HG03135 (cell line): ENCODE measurements around the gene PADI1.

Experiments used
- ATAC-seq: cut with Tn5 transposase; IDR thresholded peaks from one replicate; pipeline ENCODE4 v1.9.1; 2021; ENCODE audit warnings: mild to moderate bottlenecking, moderate library complexity; ENCODE audit not compliant: unreplicated experiment

PADI1 gene

DNA sequence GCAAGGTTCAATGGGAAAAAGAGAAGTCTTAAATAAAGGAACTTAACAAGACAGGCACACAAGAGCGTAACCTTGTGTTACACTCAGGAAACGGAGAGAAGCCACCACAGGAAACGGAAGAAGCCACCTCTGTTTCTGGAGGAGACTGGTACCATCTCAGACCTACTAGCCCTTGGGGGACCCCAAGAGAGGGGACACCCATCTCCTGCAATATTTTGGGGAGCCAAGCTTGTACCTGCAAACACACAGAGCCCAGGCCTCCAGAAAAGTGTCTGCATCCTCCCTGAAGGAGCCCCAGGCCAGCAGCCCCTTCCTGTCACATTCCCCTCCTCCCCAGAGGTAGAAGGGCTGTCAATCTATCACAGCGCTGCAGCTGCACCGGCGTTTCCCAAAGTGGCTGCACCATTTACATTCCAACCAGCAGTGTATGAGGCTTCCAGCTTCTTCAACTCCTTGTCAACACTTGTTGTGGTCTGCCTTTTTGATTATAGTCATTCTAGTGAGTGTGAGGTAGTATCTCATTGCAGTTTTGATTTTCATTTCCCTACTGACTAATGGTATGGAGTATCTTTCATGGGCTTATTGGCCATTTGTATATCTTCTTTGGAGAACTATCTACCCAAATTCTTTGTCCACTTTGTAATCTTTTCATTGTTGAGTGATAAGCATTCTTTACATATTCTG lies 23.0 kb upstream of the PADI1 start:
- no peak for ATAC-seq

DNA sequence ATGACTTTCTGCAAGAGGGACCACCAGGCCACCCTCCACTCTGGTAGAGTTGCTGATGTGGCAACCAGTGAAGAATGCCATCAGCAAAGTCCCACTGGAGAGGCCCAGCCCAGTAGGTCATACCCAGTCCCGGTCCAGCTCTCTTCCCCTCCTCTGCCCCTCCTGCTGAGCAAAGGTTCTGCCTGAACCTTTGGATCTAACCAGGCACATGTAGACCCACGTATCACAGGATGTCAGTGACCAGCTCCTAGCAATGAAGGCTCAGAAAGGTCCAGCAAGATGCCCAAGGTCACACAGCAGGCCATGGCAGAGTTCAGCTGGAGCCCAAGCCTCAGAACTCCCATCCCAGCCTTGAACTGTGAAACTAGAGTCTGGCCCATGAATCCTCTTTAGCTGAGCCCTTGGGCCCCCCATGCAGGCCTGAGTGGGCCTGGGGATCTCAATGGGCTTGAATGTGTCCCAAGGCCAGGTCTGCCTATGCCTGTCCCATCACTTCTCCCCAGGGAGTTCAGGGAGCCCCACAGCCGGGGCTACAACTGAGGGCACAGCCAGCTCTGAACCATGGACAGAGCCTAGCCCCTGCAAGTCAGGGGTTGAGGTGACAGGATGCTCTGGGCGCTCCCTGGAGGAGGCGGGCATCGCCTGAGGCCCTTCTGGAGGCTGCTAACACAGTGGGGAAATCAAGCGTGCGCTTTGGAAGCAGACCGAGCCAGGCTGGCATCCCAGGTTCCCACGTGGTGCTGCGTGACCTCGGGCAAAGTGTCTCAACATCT lies 21.4 kb upstream of the PADI1 start:
- ATAC-seq, result no peak

DNA sequence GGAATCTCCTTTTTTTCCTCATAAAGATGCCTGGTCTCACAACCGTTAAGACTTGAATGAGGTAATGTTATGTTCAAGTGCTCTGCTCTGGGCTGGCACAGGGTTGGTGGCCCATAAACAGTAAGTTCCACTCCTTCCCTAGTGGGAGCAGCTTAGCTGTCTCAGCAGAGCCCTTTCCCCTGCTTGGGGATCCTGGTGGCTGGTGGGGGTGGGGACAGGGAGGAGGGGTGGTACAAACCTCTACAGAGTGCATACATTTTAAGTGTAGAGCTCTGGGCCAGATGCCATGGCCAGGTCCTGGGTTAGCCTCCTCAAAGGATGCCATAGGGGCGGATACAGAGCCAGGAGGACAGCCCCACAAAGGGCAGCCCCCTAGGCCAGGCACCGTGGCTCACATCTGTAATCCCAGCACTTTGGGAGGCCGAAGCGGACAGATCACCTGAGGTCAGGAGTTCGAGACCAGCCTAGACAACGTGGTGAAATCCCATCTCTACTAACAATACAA lies 20.7 kb upstream of the PADI1 start:
- ATAC-seq, result no peak

DNA sequence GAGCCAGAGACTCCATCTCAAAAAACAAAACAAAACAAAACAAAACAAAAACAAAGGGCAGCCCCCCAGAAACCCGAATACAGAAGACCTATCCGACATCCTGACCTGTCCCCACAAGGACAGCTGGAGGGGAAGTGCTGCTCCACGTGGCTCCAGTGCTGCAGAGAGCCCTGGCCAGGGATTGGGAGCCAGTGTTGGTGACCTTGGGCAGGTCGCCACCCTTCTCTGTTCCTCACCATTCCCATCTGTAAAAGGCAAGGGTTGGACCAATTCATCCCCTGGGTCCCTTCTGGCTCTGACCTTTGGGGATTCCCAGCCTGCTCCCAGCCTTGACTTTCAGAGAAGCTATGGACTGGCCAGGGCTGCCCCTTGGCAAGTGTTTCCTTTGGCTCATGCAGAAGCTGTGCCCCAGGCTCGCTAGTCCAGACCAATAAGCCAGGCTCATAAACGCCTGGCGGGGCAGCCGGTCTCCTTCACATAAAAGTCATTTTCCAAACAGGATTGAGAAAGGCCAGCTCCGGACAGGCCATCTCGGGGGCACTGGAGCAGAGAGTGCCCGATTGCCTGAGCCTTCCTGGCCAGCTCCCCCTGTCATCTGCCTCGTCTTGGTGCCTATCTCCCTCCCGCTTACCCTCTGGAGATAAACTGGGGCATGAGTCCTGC lies 20.0 kb upstream of the PADI1 start:
- ATAC-seq, result no peak

DNA sequence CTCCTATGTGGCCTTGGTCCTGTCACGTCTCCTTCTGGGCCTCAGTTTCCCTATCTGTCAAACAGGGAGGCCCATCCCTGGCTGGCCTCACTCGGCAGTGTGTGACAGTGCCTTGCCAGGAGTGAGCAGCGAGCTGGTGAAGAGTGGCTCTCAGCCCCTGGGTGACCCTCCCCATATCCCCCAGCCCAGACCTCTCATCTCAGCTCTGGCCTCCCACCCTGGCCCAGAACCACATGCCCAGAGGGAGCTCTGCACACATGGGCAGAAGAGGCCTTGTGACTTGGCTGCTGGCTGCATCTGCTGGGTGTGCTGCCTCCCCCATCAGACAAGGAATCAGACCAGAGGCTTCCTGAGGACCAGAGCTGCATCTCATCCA lies 19.5 kb upstream of the PADI1 start:
- ATAC-seq, result no peak

DNA sequence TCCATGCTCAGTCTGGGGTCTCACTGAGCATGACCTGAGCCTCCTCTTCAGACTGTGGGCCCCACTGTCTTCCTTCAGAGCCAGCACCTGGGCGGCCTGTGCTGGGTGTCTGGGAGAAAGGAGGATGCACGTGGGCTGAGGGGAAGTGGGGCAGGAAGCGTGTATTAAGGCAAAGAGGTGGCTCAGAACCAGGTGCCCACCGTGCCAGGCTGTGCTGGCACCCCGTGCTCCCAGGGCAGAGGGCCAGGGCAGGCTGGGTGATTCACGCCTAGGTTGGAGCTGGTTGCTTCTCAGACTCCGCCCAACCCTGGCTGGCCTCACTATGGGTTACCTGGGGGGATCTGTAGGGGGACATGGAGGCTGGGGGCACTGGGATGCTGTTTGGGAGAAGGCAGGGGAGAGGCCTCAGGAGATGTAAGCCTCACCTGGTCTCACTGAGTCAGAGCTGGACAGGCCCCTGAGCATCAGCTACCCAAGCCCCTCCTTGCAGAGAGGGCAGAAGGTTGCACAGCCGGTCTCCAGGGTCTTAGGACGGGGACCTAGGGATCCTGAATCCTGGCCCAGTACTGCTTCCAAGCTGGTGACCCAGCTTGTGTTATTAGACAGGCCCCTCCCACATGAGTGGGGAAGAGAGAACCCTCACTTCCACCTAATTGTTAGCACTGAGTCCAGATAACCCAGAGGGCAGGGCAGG lies 18.6 kb upstream of the PADI1 start:
- no peak for ATAC-seq

DNA sequence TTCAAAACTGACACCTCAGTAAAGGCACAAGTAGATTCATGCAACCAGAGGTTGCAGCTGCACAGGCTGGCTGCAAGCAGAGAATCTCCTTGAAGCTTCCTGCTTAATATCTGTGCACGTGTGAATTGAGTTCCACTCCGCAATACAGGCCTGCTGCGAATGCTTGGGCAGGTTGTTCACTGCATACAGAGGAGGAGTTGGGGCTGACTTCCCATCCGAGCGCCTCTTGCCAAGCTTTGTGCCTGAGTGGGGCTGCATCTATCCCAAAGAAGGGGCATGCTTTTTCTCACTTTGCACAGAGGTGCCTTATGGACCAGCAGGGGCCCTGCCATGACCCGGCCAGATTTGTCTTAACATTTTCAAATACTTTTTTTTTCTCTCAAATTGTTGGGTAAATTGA lies 17.9 kb upstream of the PADI1 start:
- ATAC-seq, result no peak

DNA sequence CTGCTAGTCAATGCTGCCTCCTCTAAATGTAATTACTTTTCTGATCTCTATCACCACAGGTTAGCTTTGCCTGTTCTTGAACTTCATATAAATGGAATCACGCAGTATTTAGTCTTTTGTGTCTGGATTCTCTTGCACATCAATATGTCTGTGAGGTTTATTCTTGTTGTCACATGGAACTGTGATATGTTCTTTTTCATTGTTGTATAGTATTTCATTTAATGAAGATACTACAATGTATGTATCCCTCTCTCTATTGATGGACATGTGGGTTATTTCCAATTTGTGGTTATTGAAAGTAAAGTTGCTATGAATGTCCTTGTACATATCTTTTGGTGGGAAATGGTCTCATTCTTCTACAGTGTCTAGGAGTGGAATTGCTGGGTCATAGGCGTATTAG lies 16.7 kb upstream of the PADI1 start:
- no peak for ATAC-seq

DNA sequence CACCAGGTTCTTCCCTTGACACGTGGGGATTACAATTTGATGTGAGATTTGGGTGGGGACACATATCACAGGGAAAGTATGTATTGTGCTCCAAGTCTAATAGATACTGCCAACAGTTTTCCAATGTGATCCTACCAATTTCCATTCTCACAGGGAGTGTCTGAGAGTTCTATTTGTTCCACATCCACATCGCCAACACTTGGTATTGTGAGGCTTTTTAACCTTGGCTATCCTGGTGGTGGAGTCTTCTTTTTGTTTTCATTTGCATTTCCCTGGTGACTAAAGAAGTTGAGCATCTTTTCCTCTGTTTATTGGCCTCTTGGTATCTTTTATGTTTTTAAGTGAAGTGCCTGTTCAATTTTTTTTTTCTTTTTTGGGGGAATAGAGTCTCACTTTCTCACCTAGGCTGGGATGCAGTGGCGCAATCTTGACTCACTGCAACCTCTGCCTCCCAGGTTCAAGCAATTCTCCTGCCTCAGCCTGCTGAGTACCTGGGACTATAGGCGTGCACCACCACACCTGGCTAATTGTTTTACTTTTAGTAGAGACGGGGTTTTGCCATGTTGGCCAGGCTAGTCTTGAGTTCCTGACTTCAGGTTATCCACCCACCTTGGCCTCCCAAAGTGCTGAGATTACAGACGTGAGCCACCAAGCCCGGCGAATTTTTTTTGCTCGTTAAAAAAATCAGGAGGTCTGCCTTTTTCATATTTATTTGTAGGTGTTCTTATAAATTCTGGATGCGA lies 15.9 kb upstream of the PADI1 start:
- no peak for ATAC-seq

DNA sequence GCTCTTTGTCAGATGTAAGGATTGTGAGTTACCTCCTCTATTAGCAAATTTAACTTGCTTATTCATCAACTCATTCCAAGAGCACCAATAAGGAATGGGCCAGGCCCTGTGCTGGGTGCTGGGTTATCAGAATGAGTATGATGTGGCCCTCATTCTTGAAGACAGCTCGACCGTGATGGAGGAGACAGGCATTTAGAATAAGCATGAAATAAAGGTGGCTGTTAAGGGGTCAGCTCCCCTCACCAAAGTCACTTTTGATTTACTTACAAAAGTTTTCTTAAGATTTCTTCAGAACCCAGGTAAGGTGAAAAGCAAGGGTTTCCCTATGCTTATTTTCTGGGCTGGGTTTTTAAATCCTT lies 15.3 kb upstream of the PADI1 start:
- ATAC-seq, result no peak

DNA sequence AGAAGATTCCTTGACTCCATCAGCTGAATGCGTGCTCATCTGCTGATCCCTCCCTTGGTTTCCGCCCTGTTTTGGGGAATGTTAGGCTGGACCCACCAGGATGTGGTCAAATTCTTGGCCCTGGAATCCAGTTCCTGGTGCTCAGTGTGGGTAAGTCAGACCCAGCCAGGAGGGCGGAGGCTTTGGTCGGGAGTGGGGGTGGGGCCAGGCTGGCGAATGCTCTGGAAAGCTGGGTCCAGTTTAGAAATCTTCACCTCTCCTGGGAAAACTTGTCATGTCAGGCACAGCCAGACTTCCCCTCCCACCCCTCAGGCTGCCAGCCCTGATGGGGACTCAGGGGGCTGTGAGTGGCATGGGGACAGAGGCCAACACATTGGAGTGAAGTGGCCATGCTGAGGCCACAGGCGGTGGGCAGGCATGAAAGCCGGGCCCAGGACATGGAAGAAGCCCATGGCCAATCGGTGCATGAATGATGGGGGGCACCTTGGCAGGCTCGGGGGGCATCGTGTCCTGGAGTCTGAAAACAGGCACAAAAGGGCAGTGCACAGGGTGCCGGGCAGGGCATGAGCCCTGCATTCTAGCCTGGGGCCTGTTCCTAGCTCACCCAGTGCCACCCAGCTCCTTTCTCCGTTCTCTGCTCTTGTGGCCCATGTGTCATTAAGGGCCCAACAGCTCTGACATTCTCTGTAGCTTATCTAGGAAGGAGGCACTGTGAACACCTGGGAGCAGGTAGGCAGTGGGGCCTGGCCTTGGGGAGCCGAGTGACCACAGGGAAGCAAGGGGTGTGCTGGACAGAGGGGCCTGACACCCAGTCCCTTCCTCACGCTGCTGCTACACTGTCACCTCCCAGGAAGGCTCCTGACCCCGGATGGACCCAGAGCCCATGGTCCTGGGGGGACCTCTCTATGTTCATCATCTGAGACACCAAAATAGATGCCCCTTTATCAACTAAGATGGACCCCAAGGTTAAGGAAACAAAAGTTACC lies 14.6 kb upstream of the PADI1 start:
- ATAC-seq, result no peak

DNA sequence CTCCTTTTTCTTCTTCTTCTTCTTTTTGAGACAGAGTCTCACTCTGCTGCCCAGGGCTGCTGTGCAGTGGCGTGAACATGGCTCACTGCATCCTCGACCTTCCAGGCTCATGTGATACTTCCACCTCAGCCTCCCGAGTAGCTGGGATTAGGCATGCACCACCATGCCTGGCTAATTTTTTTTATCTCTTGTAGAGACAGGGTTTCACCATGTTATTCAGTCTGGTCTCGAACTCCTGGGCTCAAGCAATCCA lies 13.0 kb upstream of the PADI1 start:
- no peak for ATAC-seq

DNA sequence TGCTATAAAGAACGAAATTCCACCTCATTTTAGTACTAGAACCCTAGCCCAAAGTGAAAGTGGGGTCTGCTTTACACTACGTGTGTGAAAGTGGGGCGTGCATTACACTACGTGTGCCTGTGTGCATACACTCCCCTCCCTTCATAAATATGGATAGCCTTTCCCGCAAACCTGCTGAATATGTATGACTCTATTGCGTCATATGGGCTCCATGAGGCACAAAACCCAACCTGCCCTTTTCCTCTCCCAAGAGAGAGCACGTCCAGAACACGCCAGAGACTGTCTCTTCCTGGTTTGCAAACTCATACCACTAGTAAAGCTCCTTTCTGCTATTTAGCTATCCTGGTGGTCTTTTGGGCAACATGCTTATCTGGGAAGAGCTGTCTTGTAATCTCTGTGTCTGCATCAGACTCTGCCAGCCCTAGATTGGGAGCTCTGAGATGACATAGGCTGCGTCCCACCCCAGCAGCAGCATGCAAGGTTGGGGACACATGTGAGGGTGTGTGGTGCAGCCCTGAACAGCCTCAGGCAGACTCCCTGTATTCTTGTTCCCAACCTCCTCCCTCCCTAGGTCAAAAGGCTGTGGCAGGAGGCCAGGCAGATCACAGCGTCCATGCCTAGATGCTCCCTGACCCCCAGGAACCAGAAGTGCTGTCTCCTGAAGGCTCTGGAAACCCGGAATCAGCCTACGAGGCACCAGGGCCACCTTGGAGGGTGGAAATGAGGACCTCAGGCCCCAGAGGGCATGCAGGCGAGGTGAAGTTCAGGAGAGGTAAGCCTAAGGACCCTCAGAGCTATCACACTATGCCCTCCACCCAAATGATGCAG lies 12.3 kb upstream of the PADI1 start:
- no peak for ATAC-seq

DNA sequence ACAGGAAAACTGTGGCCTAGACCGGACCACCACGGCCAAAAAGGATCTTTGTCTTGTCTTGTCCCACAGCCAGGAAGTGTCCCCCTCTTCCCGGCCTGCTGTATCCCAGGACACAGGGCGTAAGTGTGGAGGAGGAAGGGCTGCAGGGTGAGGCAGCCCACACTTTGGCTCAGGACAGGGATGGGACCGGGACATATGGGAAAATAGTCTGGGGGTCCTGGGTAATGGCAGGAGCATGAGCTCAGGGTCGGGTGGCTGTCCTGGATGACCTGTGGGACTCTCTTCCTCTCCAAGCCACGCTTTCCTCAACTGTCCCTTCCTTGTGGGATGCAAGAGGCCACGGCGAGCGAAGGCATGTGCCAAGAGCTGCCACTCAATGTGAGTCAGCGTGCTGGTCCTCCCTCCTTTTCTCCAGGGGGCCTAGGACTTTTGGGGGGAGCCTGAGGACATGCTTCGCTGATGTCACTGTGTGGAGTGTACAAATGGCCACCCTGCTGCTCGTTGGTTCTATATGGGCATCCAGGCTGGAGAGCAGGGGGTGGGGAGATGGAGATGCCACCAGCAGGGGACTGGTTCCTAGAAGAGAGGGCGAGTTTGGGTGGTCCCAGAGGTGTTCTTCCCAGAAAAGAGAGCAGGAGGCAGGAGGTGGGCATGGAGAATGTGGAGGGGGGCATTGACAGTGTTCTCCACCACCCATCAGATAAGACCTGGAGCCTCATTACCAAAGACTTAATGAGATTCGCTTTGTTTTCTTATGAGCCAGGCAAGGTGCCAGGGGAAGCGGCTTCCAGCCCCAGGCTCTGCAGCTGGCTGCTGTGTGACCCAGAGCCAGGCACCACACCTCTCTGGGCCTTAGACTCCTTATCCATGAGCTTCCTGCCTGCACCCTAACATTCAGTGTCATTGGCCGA lies 11.5 kb upstream of the PADI1 start:
- ATAC-seq, result no peak

DNA sequence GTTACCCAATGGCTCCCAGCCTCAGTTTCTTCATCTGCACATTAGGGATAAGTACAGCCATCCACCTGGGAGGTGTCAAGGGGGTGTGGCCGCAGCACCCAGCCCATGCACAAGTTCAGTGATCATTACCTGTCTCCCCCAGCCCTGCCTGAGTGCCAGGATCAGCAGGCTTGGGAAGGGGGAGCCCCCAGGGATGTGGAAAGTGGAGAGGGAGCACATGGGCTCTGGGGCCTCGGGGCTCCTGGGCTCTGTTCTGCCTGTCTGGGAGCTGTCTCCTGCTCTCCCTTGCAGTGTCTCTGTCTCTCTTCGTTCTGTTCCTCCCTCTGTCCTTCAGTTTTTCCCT lies 10.8 kb upstream of the PADI1 start:
- no peak for ATAC-seq

DNA sequence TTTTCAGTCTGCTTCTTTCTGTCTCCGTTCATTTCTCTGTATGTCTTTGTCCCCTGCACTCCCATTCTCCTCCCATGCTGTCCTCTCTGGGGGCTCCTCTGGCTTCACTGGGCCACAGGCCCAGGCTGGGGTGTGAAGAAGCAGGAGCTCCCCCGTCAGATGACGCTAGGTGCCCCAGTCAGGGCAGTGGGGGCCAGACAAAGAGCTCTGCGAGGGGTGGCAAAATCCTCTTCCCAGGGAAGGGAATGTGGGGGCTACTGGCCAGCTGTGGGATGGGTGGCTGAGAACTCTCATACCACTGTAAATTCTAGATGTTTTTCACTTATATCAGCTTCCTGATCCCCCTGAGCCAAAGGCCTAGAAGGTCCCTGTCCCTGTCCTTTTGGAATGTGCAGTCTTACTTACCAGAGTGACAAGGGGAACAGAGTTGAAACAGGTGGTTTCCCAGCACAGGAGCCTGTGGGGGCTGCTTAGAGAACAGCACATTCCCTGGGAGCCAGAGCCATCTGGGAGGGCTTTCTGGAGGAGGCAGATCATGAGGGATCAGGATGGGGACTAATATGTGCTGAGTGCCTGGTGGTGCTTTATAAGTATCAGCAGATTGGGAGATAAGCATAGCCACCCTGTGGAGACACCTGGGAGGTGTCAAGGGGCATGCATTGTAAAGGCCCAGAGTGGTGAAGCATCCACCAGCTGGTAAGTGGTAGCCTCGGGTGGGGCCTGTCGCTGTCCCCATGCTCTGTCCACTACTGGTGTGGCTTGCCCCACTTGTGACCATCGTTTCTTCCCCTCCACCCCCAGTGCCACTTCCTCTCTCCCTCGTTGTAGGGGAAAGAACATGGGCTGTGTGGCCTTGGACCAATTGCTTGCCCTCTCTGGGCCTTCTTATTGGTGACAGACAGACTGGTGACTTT lies 10.1 kb upstream of the PADI1 start:
- ATAC-seq, result no peak

DNA sequence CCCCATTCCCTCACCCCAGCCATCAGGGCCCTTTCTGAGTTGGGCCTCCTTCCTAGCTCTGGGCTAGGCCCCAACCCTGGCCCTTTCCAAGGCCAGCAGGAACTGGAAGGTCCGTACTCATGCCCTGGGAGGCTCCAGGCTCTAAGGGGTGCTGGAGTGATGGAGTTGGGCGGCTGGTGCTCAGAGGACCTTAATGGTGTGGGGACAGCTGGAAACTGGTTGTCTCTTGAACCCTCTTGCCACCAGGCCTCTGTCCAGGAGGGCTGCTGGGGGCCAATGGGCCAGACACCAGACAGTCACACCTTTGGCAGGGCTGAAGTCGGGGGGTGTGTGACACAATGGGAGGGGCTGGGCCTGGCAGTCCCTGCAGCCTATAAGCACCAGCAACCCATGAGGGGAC lies 9.2 kb upstream of the PADI1 start:
- no peak for ATAC-seq
